Suprapubic skin (tissue), 4 donors: ENCODE measurements around the gene UBC. TPM values are rescaled to one million over a fixed set of nuclear protein-coding genes. Genes with fewer than 3 reads are reported as not detected.
"Not testable (repeated sequence)": the region's sequence is repeated elsewhere in the genome, so short reads cannot be mapped to it uniquely, and the experiment has no call there.

Source experiments
- DNase-seq, 2 donors: peaks; one replicate each; pipeline ENCODE4 v3.0.0-alpha.2; 2019; ENCODE audit warnings: low spot score in 2 of 2
- H3K27ac ChIP-seq: fragments of 200-600 bp; sonication (generic); one replicate; pipeline ENCODE4 v1.5.1; 2019
- H3K27me3 ChIP-seq: fragments of 200-600 bp; sonication (generic); one replicate; pipeline ENCODE4 v1.5.1; 2019
- H3K36me3 ChIP-seq: fragments of 200-600 bp; sonication (generic); one replicate; pipeline ENCODE4 v1.5.1; 2019
- H3K4me1 ChIP-seq: fragments of 200-600 bp; sonication (generic); one replicate; pipeline ENCODE4 v1.5.1; 2019
- H3K4me3 ChIP-seq: fragments of 200-600 bp; sonication (generic); one replicate; pipeline ENCODE4 v1.5.1; 2019; ENCODE audit warnings: mild to moderate bottlenecking
- H3K9me3 ChIP-seq: fragments of 200-600 bp; sonication (generic); one replicate; pipeline ENCODE4 v1.5.1; 2019
- EP300 ChIP-seq: sonication (generic); formaldehyde crosslinking; IDR thresholded peaks from one replicate; pipeline ENCODE4 v1.6.1; 2017; ENCODE audit warnings: antibody characterized with exemption
- POLR2A ChIP-seq, 2 donors: fragments of 450-650 bp; IDR thresholded peaks; one replicate each; pipeline ENCODE4 v1.6.1; 2017; ENCODE audit warnings: antibody characterized with exemption in 2 of 2, mild to moderate bottlenecking in 2 of 2, moderate library complexity in 2 of 2
- POLR2AphosphoS5 ChIP-seq, 3 donors: sonication (generic); formaldehyde crosslinking; IDR thresholded peaks; one replicate each; pipeline ENCODE4 v1.6.1; 2017; ENCODE audit warnings: antibody characterized with exemption in 3 of 3
- WGBS: methylation state at CpG from one replicate; pipeline ENCODE4 v1.1.5; 2018; 5-methylcytosine and 5-hydroxymethylcytosine counted together
- total RNA-seq, 4 donors: library from RNA; depleted of rRNA; stranded (reverse); fragments of >200 nt; gene quantifications; one replicate each; pipeline ENCODE4 v1.1.0, GENCODE V29; 2016
- TF ChIP-seq, protein P1 (sequence below), 2 donors: fragments of 200-600 bp in 1 of 2; fragments of 450-650 bp in 1 of 2; sonication (generic) in 1 of 2; IDR thresholded peaks; one replicate each; pipeline ENCODE4 v1.5.1; 2016 to 2019; ENCODE audit warnings: antibody characterized with exemption in 2 of 2, mild to moderate bottlenecking in 1 of 2, moderate library complexity in 1 of 2

The UBC gene
- total RNA-seq, 4 donors from 2014 or later = 1,287 to 1,717 (median 1,373) TPM

DNA sequence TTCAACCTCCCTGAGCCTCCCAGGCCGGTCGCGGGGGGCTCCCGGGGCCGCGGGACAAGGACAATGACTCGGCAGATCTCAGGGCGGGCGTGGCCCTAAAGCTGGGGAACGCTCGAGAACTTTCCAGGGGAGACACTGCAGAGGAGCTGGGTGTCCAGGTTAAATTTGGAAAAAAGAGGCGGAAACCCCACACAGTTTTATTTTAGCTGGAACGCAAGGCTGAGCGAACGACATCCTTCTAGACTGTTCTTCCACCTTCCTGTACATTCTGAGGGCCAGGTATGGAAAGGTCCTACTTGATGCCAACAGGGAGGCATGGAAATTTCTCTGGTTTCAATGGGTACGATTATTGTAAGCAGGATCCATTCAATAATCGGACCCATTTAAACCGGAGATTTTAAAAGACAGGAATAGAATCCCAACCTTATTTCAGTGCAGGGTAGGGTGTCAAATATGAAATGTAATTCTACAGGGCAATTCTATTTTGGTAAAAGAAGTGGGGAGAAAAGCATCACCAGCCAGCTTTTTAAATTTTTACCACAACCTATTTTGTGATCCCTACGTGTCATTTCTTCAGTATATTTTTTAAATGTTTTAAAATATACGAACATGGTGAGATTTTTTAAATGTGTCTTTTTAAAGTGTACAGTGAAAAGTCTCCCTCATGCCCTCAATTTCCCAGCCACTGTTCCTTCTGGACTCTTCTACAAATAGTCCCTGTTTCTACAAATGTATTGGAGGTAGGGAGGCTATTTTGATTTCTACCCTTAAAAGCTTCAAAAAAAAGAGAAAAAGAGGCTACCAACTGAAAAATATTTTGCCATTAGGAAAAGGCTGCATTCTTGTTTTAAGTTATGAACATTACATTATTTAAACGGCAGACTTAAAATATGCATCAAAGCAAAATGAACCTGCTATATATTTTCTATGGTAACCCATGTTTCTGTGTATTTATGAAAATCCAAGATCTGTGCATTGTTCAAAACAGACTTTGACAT is 1.1 kb upstream of the UBC start:
- DNase-seq = peak in 1 of 2 donors; percentile 87
- H3K4me3 ChIP-seq = peak overlapping the region; percentile 88
- H3K4me1 ChIP-seq = peaks cover 67% of the 10 kb centered on the region
- 6% methylated on average over 21 of the region's 21 CpGs for WGBS
- no peaks in the 10 kb centered on the region for H3K9me3 ChIP-seq
- peaks cover 23% of the 10 kb centered on the region for H3K36me3 ChIP-seq
- no peak for TF ChIP-seq POLR2A (IDR thresholded peaks at IDR 0.05)
- H3K27me3 ChIP-seq = no peaks in the 10 kb centered on the region
- peak overlapping the region; percentile 100 for H3K27ac ChIP-seq

DNA sequence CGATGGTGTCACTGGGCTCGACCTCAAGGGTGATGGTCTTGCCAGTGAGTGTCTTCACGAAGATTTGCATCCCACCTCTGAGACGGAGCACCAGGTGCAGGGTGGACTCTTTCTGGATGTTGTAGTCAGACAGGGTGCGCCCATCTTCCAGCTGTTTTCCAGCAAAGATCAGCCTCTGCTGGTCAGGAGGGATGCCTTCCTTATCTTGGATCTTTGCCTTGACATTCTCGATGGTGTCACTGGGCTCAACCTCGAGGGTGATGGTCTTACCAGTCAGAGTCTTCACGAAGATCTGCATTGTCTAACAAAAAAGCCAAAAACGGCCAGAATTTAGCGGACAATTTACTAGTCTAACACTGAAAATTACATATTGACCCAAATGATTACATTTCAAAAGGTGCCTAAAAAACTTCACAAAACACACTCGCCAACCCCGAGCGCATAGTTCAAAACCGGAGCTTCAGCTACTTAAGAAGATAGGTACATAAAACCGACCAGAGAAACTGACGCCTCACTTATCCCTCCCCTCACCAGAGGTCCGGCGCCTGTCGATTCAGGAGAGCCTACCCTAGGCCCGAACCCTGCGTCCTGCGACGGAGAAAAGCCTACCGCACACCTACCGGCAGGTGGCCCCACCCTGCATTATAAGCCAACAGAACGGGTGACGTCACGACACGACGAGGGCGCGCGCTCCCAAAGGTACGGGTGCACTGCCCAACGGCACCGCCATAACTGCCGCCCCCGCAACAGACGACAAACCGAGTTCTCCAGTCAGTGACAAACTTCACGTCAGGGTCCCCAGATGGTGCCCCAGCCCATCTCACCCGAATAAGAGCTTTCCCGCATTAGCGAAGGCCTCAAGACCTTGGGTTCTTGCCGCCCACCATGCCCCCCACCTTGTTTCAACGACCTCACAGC is 717 bp downstream of the UBC start:
- Histone ChIP-seq H3K27me3 (no peaks in the 10 kb centered on the region), H3K9me3 (no peaks in the 10 kb centered on the region), H3K4me1 (peaks cover 63% of the 10 kb centered on the region), H3K4me3 (peak overlapping the region; percentile 88), H3K36me3 (peaks cover 23% of the 10 kb centered on the region), H3K27ac (peak overlapping the region; percentile 100)
- WGBS = 9% methylated on average over 19 of the region's 46 CpGs
- peak; percentile 92 to 95 for DNase-seq
- TF ChIP-seq, protein P1, sequence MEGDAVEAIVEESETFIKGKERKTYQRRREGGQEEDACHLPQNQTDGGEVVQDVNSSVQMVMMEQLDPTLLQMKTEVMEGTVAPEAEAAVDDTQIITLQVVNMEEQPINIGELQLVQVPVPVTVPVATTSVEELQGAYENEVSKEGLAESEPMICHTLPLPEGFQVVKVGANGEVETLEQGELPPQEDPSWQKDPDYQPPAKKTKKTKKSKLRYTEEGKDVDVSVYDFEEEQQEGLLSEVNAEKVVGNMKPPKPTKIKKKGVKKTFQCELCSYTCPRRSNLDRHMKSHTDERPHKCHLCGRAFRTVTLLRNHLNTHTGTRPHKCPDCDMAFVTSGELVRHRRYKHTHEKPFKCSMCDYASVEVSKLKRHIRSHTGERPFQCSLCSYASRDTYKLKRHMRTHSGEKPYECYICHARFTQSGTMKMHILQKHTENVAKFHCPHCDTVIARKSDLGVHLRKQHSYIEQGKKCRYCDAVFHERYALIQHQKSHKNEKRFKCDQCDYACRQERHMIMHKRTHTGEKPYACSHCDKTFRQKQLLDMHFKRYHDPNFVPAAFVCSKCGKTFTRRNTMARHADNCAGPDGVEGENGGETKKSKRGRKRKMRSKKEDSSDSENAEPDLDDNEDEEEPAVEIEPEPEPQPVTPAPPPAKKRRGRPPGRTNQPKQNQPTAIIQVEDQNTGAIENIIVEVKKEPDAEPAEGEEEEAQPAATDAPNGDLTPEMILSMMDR (IDR thresholded peaks at IDR 0.05) = peak; percentile 47 to 55
- no peak for TF ChIP-seq POLR2A (IDR thresholded peaks at IDR 0.05)
- no peak for TF ChIP-seq EP300
- peak in 1 of 3 donors; percentile 49 for TF ChIP-seq POLR2AphosphoS5 (IDR thresholded peaks at IDR 0.05)

DNA sequence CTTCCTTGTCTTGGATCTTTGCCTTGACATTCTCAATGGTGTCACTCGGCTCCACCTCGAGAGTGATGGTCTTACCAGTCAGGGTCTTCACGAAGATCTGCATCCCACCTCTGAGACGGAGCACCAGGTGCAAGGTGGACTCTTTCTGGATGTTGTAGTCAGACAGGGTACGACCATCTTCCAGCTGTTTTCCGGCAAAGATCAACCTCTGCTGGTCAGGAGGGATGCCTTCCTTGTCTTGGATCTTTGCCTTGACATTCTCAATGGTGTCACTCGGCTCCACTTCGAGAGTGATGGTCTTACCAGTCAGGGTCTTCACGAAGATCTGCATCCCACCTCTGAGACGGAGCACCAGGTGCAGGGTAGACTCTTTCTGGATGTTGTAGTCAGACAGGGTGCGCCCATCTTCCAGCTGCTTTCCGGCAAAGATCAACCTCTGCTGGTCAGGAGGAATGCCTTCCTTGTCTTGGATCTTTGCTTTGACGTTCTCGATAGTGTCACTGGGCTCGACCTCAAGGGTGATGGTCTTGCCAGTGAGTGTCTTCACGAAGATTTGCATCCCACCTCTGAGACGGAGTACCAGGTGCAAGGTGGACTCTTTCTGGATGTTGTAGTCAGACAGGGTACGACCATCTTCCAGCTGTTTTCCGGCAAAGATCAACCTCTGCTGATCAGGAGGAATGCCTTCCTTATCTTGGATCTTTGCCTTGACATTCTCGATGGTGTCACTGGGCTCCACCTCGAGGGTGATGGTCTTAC is 1.7 kb downstream of the UBC start:
- not testable (repeated sequence) for H3K27ac ChIP-seq, H3K27me3 ChIP-seq, DNase-seq, H3K9me3 ChIP-seq
- Histone ChIP-seq H3K4me3 (peak overlapping the region; percentile 88), H3K4me1 (peaks cover 53% of the 10 kb centered on the region), H3K36me3 (peaks cover 23% of the 10 kb centered on the region)
- 37% methylated on average over 11 of the region's 21 CpGs for WGBS

DNA sequence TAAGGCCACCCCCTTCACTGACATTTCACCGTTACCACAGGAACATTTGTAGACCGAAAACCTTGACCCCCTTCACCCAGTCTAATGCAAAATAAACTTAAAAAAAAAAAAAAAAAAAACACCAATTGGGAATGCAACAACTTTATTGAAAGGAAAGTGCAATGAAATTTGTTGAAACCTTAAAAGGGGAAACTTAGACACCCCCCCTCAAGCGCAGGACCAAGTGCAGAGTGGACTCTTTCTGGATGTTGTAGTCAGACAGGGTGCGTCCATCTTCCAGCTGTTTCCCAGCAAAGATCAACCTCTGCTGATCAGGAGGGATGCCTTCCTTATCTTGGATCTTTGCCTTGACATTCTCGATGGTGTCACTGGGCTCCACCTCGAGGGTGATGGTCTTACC is 2.9 kb downstream of the UBC start:
- not testable (repeated sequence) for H3K9me3 ChIP-seq, DNase-seq, H3K27ac ChIP-seq, H3K27me3 ChIP-seq
- peaks cover 23% of the 10 kb centered on the region for H3K36me3 ChIP-seq
- peaks cover 50% of the 10 kb centered on the region for H3K4me1 ChIP-seq
- 54% methylated on average over 6 of the region's 6 CpGs for WGBS
- peak overlapping the region; percentile 39 for H3K4me3 ChIP-seq

DNA sequence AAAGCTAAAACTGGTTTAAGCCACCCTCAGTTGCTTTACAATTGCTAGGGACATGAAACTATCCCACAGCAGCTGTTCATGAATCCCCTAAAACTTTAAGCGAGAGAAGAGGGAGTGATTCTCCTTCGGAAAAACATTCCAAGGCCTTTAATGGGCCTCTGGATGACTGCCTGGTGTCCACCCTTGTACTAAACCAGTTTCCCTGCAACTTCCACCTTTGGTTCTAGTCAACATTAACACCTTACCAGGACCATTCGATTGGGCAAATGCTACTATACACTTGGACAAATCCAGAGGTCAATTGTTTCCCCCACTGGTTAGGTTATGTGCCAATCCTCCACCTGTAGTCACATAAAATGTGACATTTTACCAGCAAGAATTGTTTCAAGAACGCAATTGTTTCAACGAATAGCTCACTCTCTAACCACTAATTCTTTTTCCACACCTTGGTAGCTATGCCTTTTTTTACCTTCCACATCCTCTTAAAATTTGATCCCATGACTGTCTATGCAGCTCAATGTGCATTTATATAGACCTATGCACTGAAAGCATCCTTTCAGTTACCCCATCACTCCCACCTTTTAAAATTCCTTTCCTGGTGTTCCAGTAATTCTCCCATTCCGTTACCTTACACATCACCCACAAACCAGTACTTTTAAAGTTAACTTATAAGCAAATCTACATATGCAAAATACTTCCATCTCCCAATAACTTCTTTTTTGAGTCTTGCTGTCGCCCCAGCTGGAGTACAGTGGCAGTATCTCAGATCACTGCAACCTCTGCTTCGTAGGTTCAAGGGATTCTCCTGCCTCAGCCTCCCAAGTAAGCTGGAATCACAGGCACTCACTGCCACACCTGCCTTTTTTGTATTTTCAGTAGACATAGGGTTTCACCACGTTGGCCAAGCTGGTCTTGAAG is 3.6 kb downstream of the UBC start:
- TF ChIP-seq POLR2A (IDR thresholded peaks at IDR 0.05) = peak in 1 of 2 donors; percentile 12
- TF ChIP-seq, protein P1 (IDR thresholded peaks at IDR 0.05) = no peak
- peak in 1 of 3 donors; percentile 71 for TF ChIP-seq POLR2AphosphoS5 (IDR thresholded peaks at IDR 0.05)
- H3K36me3 ChIP-seq = peaks cover 23% of the 10 kb centered on the region
- H3K4me1 ChIP-seq = peaks cover 48% of the 10 kb centered on the region
- DNase-seq = no peak
- H3K27me3 ChIP-seq = no peaks in the 10 kb centered on the region
- H3K9me3 ChIP-seq = no peaks in the 10 kb centered on the region
- peak overlapping the region; percentile 39 for H3K4me3 ChIP-seq
- 52% methylated on average over 9 of the region's 9 CpGs for WGBS
- peak overlapping the region; percentile 29 for H3K27ac ChIP-seq
